Hematopoietic multipotent progenitor cell (in vitro differentiated cells): ENCODE measurements around the gene PRKCH. TPM values are rescaled to one million over a fixed set of nuclear protein-coding genes. Genes with fewer than 3 reads are reported as not detected.
"Not testable (repeated sequence)": the region's sequence is repeated elsewhere in the genome, so short reads cannot be mapped to it uniquely, and the experiment has no call there.

ENCODE experiments used
- DNase-seq, 3 donors: peaks; one replicate each; pipeline ENCODE4 v3.0.0-alpha.2; 2011 to 2015; ENCODE audit warnings: low read depth in 2 of 3, low spot score in 2 of 3
- total RNA-seq: library from RNA; depleted of rRNA; stranded (reverse); fragments of >200 nt; gene quantifications from one replicate; pipeline ENCODE4 v1.2.3, GENCODE V29; 2012

The PRKCH gene
- total RNA-seq, 1 donor: 138 TPM

- no peak for DNase-seq
Observed at GRCh38 chr14:61304688-61305087, 16.7 kb upstream of the PRKCH start.

- DNase-seq: peak in 2 of 3 donors; percentile 79 to 88
Observed at GRCh38 chr14:61308198-61308597, 13.2 kb upstream of the PRKCH start.

GRCh38 chr14:61308701-61309100, 12.7 kb upstream of the PRKCH start:
- DNase-seq: not testable (repeated sequence)

GRCh38 chr14:61315313-61315712, 6.1 kb upstream of the PRKCH start:
- no peak for DNase-seq

GRCh38 chr14:61319086-61319485, 2.3 kb upstream of the PRKCH start:
- no peak for DNase-seq

- no peak for DNase-seq
Observed at GRCh38 chr14:61319706-61320105, 1.7 kb upstream of the PRKCH start.

- not testable (repeated sequence) for DNase-seq
Observed at GRCh38 chr14:61320170-61320569, 1.2 kb upstream of the PRKCH start.

GRCh38 chr14:61320806-61321384, 484 bp upstream of the PRKCH start:
- no peak for DNase-seq

- peak in 1 of 3 donors; percentile 19 for DNase-seq
Observed at GRCh38 chr14:61322011-61322798, 826 bp downstream of the PRKCH start.

GRCh38 chr14:61322799-61323290, 1.5 kb downstream of the PRKCH start:
- peak in 2 of 3 donors; percentile 22 to 46 for DNase-seq

GRCh38 chr14:61323970-61324369, 2.6 kb downstream of the PRKCH start:
- no peak for DNase-seq

- DNase-seq: no peak
Observed at GRCh38 chr14:61325166-61325565, 3.8 kb downstream of the PRKCH start.

- DNase-seq: no peak
Observed at GRCh38 chr14:61326146-61326545, 4.8 kb downstream of the PRKCH start.

GRCh38 chr14:61326847-61327246, 5.5 kb downstream of the PRKCH start:
- DNase-seq: peak in 1 of 3 donors; percentile 34

GRCh38 chr14:61328626-61329262, 7.4 kb downstream of the PRKCH start:
- DNase-seq: peak in 1 of 3 donors; percentile 64

- peak in 1 of 3 donors; percentile 27 for DNase-seq
Observed at GRCh38 chr14:61329478-61330051, 8.2 kb downstream of the PRKCH start.

GRCh38 chr14:61330511-61330910, 9.1 kb downstream of the PRKCH start:
- no peak for DNase-seq

- no peak for DNase-seq
Observed at GRCh38 chr14:61331992-61332657, 10.7 kb downstream of the PRKCH start.

GRCh38 chr14:61332658-61333029, 11.3 kb downstream of the PRKCH start:
- DNase-seq: no peak

- no peak for DNase-seq
Observed at GRCh38 chr14:61333087-61333486, 11.7 kb downstream of the PRKCH start.

GRCh38 chr14:61334197-61334701, 12.9 kb downstream of the PRKCH start:
- DNase-seq: no peak
